Spleen (tissue), 11 donors: Measurements from ENCODE around the gene NMNAT2. TPM values are rescaled to one million over a fixed set of nuclear protein-coding genes. Genes with fewer than 3 reads are reported as not detected.
A peak's percentile ranks its signal among the peaks of the same experiment; 100 is the strongest.

Experiments
- DNase-seq: peaks from one replicate; pipeline ENCODE4 v3.0.0-alpha.2; 2020
- H3K27ac ChIP-seq, 8 donors: fragments of 200-600 bp; sonication (generic) in 7 of 8; 1 replicate in 4 of 8; 2 replicates in 4 of 8; pipeline versions ENCODE4 v1.5.0 to v1.8.0; 2016 to 2021; ENCODE audit warnings: inconsistent platforms in 4 of 8, mild to moderate bottlenecking in 4 of 8, moderate library complexity in 1 of 8
- H3K27me3 ChIP-seq, 7 donors: fragments of 200-600 bp; sonication (generic) in 6 of 7; replicated peaks in 1 of 7; 1 replicate in 4 of 7; 2 replicates in 3 of 7; pipeline versions ENCODE4 v1.5.0 to v1.8.0; 2016 to 2021; ENCODE audit warnings: inconsistent platforms in 3 of 7, mild to moderate bottlenecking in 1 of 7
- H3K36me3 ChIP-seq, 6 donors: fragments of 200-600 bp; sonication (generic) in 5 of 6; 1 replicate in 4 of 6; 2 replicates in 2 of 6; pipeline versions ENCODE4 v1.5.0 to v1.8.0; 2016 to 2021; ENCODE audit warnings: inconsistent platforms in 2 of 6
- H3K4me1 ChIP-seq, 6 donors: fragments of 200-600 bp; sonication (generic) in 5 of 6; 1 replicate in 3 of 6; 2 replicates in 3 of 6; pipeline versions ENCODE4 v1.5.0 to v1.8.0; 2016 to 2021; ENCODE audit warnings: inconsistent platforms in 3 of 6
- H3K4me3 ChIP-seq, 8 donors: fragments of 200-600 bp; sonication (generic) in 7 of 8; 1 replicate in 4 of 8; 2 replicates in 4 of 8; pipeline versions ENCODE4 v1.5.0 to v1.8.0; 2016 to 2021; ENCODE audit warnings: inconsistent platforms in 4 of 8, mild to moderate bottlenecking in 4 of 8, moderate library complexity in 2 of 8
- H3K9me3 ChIP-seq, 8 donors: fragments of 200-600 bp; sonication (generic) in 7 of 8; 1 replicate in 4 of 8; 2 replicates in 4 of 8; pipeline versions ENCODE4 v1.5.0 to v1.8.0; 2016 to 2021; ENCODE audit warnings: inconsistent platforms in 4 of 8
- CTCF ChIP-seq, 11 experiments: fragments of 200-600 bp in 7 of 11; fragments of 450-650 bp in 4 of 11; sonication (generic) in 4 of 11; IDR thresholded peaks in 8 of 11; conservative IDR thresholded peaks in 3 of 11; 1 replicate in 7 of 11; 2 replicates in 4 of 11; pipeline versions ENCODE4 v1.4.0 to v1.8.0; 2016 to 2021; ENCODE audit warnings: antibody characterized with exemption in 11 of 11, inconsistent platforms in 4 of 11, mild to moderate bottlenecking in 1 of 11
- POLR2A ChIP-seq, 3 donors: fragments of 450-650 bp; IDR thresholded peaks; one replicate each; pipeline ENCODE4 v1.5.1; 2017; ENCODE audit warnings: antibody characterized with exemption in 3 of 3, mild to moderate bottlenecking in 1 of 3
- POLR2AphosphoS5 ChIP-seq, 3 donors: sonication (generic); formaldehyde crosslinking; IDR thresholded peaks; one replicate each; pipeline ENCODE4 v1.5.1; 2017; ENCODE audit warnings: antibody characterized with exemption in 3 of 3
- WGBS, 5 donors: extraction: QIAGEN DNeasy Blood & Tissue Kit in 3 of 5; methylation state at CpG; one replicate each; pipeline versions ENCODE4 v1.1.5 to v1.1.7; 2013 to 2018; 5-methylcytosine and 5-hydroxymethylcytosine counted together
- intact Hi-C: fragments of 100-400 bp; cut with DNase I; formaldehyde crosslinking; loops from one replicate; pipeline ENCODE4 v1.15.0; 2023; ENCODE audit warnings: low total_unique reads
- polyA plus RNA-seq, 3 donors: library from polyadenylated mRNA; stranded (reverse); fragments of 200-250 nt; gene quantifications; one replicate each; pipeline ENCODE4 v1.2.1, GENCODE V29; 2013
- total RNA-seq, 7 donors: library from RNA; depleted of rRNA in 3 of 7; stranded (reverse); fragments of >200 nt in 3 of 7; fragmentation: NEBNext Ultra II Directional in 4 of 7; extraction: Animal tissue kit (Norgen Biotek cat#: 25700) in 4 of 7; gene quantifications; one replicate each; pipeline versions ENCODE4 v1.1.0 to v1.2.1, GENCODE V29; 2016 to 2021
- donor health status: healthy with polysubstance abuse.
- donor health status: DM: no; HTN: no; CAD: no; lungs with moderate emphysema.
- donor health status: DM: no; HTN: no; CAD: no.
- donor health status: Bipolar disorder and iron deficiency.
- donor health status: healthy.
- donor health status: DM: no; HTN: no; CAD: no.
- donor health status: DM: yes; HTN: yes; CAD: no.

NMNAT2 gene
- total and polyA plus RNA-seq, 10 donors = 0.05 to 1.7 (median 0.17) TPM

- WGBS, 5 donors = 83 to 96% (median 86%) methylated on average over 6 of the region's 6 CpGs
- Histone ChIP-seq H3K9me3 (no peaks in the 10 kb centered on the region), H3K4me1 (peaks cover 0 to 11% (median 0%) of the 10 kb centered on the region in 6 donors), H3K27ac (no peak overlapping the region), H3K4me3 (no peak overlapping the region), H3K27me3 (no peaks in the 10 kb centered on the region), H3K36me3 (no peaks in the 10 kb centered on the region)
- DNase-seq = no peak
- intact Hi-C loops = no loop called here
- TF ChIP-seq POLR2A (IDR thresholded peaks at IDR 0.05) (no peak), POLR2AphosphoS5 (IDR thresholded peaks at IDR 0.05) (no peak), CTCF (IDR thresholded peaks at IDR 0.05 in 8 of 11, conservative IDR thresholded peaks at IDR 0.05 in 3 of 11) (no peak)
Observed at GRCh38 chr1:183236158-183236725, 181.9 kb downstream of the NMNAT2 start.

- WGBS, 5 donors = 93 to 94% (median 94%) methylated on average over 14 of the region's 14 CpGs
- Histone ChIP-seq H3K9me3 (no peaks in the 10 kb centered on the region), H3K4me1 (peaks cover 0 to 11% (median 0%) of the 10 kb centered on the region in 6 donors), H3K27me3 (no peaks in the 10 kb centered on the region), H3K36me3 (no peaks in the 10 kb centered on the region), H3K4me3 (no peak overlapping the region), H3K27ac (peak overlapping the region in 1 of 8 donors; percentile 33)
- intact Hi-C loops = no loop called here
- TF ChIP-seq POLR2AphosphoS5 (IDR thresholded peaks at IDR 0.05) = no peak
- no peak for DNase-seq
Observed at GRCh38 chr1:183235503-183235902, 182.7 kb downstream of the NMNAT2 start.

- Histone ChIP-seq H3K4me1 (peaks cover 0 to 11% (median 0%) of the 10 kb centered on the region in 6 donors), H3K4me3 (peak overlapping the region in 2 of 8 donors; percentile 20), H3K9me3 (no peaks in the 10 kb centered on the region), H3K27me3 (no peaks in the 10 kb centered on the region), H3K36me3 (no peaks in the 10 kb centered on the region), H3K27ac (peak overlapping the region in 5 of 8 donors; percentile 21 to 63 (median 33))
- WGBS, 5 donors = 48 to 58% (median 57%) methylated on average over 15 of the region's 15 CpGs
- intact Hi-C loops = no loop called here
- no peak for TF ChIP-seq POLR2AphosphoS5 (IDR thresholded peaks at IDR 0.05)
- TF ChIP-seq CTCF (IDR thresholded peaks at IDR 0.05 in 8 of 11, conservative IDR thresholded peaks at IDR 0.05 in 3 of 11) = peak in 7 of 11 experiments; percentile 30 to 58 (median 45)
- no peak for TF ChIP-seq POLR2A (IDR thresholded peaks at IDR 0.05)
- DNase-seq = no peak
Observed at GRCh38 chr1:183234660-183235476, 183.3 kb downstream of the NMNAT2 start.

- H3K9me3 ChIP-seq = no peaks in the 10 kb centered on the region
- no peak for DNase-seq
- intact Hi-C loops = no loop called here
Observed at GRCh38 chr1:183233113-183233512, 185.1 kb downstream of the NMNAT2 start.

More at GRCh38 chr1:183233113-183233512, 185.1 kb downstream of the NMNAT2 start:
- H3K27ac ChIP-seq = no peak overlapping the region
- TF ChIP-seq POLR2AphosphoS5 (IDR thresholded peaks at IDR 0.05) (no peak), CTCF (IDR thresholded peaks at IDR 0.05 in 8 of 11, conservative IDR thresholded peaks at IDR 0.05 in 3 of 11) (no peak), POLR2A (IDR thresholded peaks at IDR 0.05) (no peak)
- no peaks in the 10 kb centered on the region for H3K36me3 ChIP-seq
- no peaks in the 10 kb centered on the region for H3K27me3 ChIP-seq
- no peak overlapping the region for H3K4me3 ChIP-seq
- peaks cover 0 to 11% (median 0%) of the 10 kb centered on the region in 6 donors for H3K4me1 ChIP-seq
